NCI-H345 treated with DMSO at 0.1 percent for 48 hours (cell line): Measurements from ENCODE around the gene MTRF1.

Experiments used
- DNase-seq: peaks from one replicate; lab custom pipeline; 2025; ENCODE audit not compliant: unreplicated experiment; lab: John Stamatoyannopoulos, UW

Gene MTRF1

DNA sequence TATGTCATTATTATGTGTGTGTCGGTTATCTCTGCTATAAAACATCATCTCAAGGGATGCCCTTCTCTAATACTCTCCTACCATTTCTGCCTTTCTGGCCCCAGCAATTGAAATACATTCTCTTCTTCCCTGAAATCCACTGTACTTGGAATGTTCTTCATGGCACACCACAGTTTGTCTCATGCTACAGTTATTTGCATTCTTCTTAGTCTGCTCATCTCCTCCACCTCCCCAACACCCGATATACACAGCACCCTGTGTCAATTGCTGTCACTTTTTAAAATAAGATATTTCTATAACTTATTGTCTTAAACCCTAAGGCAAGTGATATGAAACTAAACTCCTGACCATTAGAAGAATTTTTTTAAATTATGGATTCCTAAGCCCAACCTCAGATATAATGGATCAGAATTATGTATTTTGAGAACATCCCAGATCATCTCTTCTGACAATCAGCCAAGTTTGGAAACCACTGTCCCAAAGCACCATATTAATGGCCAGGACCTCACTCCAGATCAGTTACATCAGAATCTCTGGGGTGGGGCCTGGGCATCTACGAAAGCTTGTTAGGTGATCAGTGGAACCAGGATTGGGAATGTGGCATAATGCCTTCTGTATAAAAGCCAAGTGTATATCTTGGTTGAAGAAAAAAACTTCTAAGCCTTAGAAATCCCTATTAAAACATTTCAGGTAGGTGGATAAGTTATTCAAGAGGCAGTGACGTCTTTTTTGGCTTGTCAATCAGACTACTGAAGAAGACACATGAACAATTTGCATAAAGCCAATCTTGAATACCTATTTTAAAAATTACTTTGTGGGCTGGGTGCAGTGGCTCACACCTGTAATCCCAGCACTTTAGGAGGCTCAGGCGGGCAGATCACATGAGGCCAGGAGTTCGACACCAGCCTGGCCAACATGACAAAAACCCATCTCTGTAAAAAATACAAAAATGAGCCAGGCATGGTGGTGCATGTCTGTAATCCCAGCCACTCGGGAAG is 39.0 kb downstream of the MTRF1 start:
- DNase-seq = no peak

DNA sequence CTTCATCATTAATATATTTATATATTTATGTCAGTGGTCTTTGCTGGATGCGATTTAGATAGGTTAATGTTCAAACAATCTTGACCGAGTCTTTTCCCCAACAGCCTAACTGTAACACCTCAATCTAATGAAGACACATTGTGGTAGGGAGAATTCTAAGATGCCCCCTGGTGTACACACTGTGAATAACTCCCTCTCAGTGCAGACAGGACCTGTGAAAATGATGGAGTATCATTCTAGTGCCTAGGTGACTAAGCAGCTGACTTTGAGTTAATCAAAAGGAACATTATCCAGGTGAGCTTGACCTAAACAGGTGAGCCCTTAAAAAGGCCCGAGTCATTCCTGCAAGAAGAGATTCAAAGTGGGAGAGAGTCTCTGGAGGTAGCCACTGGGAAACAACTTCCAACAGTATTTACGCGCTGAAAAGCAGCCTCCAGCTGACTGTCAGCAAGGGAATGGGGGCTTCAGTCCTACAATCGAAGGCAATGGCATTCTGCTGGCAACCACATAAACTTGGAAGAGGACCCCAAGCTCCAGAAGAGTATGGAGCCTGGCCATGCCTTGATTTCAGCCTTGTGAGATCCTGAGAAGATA is 41.0 kb downstream of the MTRF1 start:
- DNase-seq = peak; percentile 1

DNA sequence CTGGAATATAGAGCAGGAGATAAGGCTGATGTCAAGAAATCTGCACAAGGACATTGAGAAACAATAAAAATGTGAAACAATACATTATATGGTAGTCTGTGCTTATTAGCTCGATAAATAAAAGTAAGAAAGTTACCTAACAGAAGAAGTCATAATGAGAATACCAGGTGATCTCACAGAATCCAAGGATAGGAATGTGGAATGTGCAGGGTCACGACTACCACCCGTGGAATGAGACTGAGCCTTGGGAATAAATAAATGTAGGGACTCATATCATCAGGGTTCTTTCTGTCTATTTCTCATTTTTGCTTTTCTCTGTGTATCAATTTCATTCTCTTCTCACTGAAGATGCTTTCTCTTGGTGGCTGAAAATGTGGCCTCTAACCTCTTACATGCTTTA is 43.0 kb downstream of the MTRF1 start:
- DNase-seq = no peak

DNA sequence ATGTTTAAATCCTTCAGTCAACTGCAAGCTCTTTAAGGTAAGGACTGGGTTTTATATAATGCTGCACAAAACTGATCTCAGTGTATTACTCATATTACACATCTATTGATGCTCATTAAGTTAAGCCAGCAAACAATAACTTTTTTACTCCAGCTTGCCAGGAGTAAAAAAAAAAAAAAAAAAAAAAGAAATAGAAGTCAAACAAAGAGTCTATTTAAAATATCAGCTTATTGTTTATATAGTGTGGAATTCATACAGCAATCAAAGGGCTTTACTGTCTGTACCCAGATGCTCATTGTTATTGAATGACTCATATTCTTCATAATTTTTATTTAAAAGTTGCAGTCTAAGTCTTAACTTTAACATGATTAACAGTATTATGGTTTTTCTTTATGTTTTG is 47.2 kb downstream of the MTRF1 start:
- DNase-seq = no peak

DNA sequence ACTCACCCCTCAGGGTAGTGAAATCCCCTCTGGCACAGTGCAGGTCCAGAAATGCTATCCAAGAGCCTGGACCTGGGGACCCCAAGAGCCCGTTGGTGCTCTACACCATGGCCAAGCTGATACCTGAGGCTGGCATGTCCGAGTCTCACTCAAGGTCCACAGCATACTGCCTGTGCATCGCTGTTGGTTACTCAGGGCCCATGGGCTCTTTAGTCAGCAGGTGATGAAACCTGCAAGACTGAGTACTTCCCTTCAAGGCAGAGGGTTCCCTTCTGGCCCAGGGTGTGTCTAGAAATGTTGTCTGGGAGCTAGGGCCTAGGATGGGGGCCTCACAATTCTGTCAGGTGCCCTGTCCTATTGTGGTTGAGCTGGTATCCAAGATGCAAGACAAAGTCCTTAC is 49.5 kb downstream of the MTRF1 start:
- DNase-seq = no peak

DNA sequence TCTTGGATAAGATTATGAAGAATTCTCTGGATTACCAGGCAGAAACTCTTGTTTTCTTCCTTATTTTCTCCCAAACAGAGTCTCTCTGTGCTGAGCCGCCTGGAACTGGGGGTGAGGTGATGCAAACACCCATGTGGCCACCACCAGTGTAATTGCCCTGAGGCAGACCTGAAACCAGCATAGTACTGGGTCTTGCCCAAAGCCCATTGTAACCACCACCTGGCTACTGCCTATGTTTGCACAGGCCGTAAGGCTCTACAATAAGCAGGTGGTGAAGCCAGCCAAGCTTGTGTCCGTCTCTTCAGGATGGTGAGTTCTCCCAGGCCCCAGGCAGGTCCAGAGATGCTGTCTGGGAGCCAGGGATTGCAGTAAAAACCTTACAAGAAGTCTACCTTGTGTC is 50.1 kb downstream of the MTRF1 start:
- no peak for DNase-seq

DNA sequence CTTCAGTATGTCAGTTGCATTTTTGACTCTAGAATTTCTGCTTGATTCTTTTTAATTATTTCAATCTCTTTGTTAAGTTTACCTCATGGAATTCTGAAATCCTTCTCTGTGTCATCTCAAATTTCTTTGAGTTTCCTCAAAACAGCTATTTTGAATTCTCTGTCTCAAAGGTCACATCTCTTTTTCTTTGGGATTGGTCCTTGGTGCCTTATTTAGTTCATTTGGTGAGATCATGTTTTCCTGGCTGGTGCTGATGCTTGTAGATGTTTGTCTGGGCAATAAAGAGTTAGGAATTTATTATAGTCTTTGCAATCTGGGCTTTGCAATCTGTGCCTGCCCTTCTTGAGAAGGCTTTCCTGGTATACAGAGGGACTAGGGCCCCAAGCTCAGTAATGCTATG is 50.5 kb downstream of the MTRF1 start:
- no peak for DNase-seq

DNA sequence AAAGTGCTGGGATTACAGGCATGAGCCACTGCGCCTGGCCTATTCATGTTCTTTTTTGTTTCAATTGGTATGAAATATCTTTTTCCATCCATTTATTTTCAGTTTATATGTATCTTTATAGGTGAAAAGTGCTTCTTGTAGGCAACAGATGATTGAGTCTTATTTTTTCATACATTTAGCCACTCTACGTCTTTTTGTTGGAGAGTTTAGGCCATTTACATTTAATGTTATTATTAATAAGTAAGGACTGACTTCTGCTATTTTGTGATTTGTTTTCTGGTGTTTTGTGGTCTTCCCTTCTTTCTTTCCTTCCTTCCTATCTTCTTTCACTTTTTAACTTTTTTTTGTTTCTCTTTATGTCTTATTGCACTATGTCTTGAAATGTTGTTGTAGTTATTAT is 52.3 kb downstream of the MTRF1 start:
- DNase-seq = no peak

DNA sequence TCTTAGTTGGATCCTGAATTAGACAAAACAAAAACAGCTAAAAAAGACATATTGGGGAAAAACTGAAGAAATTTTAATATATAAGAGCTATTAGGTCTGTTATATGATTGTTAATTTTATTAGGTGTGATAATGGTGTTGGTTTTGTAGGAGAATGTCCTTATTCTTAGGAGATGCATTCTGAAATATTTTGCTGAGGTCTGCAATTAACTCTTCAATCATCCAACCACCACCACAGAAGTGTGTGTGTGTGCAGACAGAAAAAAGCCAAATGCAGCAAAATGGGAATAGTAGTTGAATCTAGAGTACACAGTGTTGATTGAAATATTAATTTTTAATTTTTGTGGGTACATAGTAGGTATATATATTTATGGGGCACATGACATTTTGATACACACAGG is 56.9 kb downstream of the MTRF1 start:
- DNase-seq = no peak

DNA sequence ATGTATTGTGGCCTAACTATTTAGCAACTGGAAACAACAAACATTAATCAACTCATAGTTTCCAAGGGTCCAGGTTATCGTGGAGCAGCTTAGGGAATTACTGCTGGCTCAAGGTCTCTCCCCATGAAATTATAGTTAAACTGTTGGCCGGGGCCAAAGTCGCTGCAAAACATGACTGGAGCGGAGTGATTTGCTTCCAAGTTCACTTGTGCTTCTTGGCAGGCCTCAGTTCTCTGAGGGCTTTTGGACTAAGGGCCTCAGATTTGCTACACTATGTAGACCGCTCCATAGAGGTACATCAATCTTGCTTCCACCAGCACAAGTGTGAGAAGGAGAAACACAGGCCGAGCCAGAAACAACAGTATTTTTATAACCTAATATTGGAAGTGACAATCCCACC is 59.6 kb downstream of the MTRF1 start:
- DNase-seq = no peak

DNA sequence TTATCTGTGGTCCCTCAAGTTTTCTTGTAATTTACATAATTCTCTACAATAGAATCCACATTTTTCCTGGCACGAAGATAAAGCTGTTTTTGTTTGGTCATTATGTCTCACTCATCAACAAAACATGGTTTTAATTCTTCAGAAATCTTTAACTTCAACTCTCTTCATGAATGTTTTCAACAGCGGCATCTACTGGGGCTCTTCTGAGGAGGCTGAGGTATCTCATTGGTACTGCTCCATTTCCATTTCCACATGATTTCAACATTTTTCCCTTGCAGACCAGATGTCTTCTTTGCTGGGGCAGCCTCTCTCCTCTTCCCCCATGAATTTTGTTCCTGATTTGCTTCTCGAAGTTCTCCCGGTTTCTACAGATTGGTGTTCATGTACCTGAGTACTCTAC is 63.2 kb downstream of the MTRF1 start:
- no peak for DNase-seq

DNA sequence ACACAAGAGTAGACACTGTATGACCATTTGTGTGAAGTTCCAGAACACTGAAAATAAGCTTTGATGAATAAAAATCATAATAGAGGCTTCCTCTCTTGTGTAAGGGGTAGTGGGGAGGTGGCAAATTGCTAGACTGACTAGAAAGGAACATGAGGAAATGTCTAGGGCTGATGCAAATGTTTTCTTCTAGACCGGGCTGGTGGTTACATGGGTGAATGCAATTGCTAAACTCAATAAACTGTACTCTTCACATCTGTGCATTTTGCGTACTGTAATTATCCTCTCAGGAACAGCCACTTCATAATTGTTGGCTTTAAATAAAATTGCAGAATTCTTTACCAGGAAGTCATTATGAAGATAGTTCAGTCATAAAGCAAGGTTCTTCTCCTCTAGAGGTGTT is 63.9 kb downstream of the MTRF1 start:
- no peak for DNase-seq

DNA sequence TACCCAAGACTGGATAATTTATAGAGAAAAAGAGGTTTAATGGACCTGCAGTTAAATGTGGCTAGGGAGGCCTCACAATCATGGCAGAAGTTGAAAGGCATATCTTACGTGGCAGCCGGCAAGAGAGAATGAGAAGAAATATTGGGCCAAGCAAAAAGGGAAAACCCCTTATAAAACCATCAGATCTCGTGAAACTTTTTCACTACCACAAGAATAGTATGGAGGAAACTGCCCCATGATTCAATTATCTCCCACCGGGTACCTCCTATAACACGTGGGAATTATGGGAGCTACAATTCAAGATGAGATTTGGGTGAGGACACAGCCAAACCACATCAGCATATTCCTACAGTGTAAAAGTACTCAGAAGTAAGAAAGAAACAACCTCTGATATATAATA is 64.3 kb downstream of the MTRF1 start:
- no peak for DNase-seq

DNA sequence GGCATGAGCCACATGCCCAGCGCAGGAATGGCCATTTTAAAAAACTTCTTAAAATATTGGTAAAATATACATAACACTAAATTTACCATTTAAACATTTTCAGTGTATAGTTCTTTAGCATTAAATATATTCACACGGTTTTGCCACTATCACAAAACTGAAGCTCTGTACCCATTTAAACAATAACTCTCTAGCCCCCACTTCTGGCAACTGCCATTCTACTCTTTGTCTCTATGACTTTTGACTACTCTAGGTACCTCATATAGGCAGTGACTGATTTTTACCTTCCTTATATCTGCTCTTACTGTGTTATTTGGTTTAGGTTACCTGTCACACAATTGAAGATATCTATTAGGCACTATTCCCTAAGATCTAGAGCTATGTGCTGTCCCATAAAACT is 66.8 kb downstream of the MTRF1 start:
- no peak for DNase-seq

DNA sequence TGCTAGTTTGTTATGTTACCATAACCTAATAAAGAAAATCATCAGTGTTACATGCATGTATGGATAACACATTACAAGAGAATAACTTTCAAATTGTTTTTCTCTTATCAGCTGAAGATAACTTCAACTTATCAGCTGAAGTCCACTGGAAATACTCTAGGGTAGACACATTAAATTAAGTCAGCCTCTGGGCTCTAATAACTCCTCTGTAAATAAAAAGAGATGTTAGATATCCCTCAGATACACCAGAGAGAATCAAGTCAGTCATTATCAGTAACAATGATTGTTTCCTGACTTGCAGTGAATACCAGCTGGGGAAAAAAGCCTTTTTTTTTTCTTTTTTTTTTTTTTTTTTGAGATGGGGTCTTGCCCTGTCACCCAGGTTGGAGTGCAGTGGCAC is 67.4 kb downstream of the MTRF1 start:
- no peak for DNase-seq

DNA sequence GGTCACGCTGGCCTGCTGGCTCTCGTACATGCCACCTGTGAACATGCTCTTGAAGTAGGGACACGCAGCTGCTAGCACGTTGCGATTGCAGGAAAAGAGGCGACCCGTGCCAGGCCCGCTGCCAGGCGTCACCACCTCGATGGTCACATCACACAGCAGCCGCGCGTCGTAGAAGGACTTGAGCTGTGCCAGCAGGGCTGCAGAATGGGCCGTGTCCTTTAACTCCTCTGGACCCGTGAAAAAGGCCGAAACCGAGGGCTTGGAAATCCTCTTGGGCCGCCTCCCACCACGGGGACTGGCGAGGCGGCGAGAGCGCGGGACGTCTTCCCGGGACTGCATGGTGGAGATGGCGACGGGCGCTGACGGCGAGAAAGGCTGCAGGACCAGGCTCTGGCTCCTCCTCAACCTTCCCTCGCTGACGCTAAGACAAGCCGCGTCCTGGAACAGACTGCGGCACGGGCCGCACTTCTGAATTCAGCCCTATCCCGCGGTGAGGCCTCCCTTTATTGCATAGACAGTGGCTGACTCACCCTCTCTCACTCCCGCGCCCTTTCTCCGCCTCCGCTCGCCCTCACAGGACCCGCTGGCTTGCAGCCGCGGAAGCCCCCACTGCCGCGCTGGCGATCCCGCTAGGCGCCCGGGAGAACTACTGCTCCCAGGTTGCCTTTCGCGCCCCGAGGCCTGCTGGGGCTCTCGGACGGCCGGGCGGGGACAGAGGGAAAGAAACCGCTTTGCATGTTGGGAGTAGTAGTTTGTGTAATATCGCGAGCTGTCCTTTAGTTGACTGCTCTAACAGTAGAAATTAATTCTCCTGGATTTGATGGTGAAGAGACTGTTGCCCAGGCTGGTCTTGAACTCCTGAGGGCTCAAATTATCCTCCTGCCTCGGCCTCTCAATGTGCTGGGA is 69.2 kb downstream of the MTRF1 start, which contains the start of gene KBTBD7:
TSS of gene KBTBD7 (minus strand) at position 651 of the 906 bp plus-strand sequence. CDS start at position 339, 312 bp downstream.
- DNase-seq = peak; percentile 58

DNA sequence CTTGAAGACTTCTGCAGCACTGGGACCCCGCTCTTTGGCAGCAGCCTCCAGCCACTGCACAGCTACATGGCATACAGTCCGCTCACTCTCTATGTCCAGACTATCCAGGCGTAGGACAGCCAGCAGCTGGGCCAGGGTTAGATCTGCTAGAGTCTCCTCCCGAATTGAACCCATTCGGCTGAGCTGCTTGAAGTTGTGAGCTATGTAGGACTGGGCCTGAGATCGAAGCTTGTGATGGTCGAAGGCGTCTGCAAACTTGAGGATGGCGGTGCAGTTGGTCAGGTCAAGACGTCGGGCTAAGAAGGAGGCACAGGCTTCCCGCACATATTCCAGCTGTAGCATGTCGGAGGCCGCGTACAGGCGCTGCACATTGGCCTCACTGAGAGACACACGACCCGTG is 69.9 kb downstream of the MTRF1 start:
- DNase-seq = no peak

DNA sequence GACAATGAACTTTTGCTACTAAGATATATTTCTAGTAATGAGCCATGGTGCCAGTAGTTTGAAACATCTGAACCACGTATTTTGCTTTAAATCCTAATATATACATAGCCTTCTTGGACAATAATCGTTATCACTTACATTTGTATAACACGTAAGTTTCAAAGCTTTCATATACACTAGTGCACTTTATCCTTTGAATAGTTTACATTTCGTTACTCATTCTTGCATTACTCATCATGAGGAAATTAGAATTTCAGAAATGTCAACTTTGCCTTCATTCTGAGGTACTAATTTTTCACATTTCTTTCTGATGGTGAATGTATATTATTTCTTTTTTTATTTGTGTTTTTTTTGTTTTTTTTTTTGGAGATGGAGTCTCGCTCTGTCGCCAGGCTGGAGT is 74.8 kb downstream of the MTRF1 start:
- DNase-seq = no peak

DNA sequence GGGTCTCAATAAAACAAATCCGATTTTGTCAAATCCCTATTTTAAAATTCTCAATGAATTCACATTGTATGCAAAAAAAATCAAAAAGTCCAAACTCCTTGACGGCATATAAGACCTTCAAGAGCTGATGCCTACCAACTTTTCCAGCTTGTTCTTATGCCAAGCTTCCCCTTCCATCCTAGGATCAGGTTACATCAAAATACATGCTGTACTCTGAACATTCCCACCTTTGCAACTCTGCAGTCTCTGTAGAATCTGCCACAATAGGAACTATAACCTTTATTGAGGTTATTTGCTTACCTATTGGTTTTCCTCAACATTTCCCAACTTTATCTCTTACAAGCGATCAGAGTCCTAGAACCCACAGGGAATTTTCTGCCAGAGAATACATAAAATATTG is 76.9 kb downstream of the MTRF1 start:
- no peak for DNase-seq

DNA sequence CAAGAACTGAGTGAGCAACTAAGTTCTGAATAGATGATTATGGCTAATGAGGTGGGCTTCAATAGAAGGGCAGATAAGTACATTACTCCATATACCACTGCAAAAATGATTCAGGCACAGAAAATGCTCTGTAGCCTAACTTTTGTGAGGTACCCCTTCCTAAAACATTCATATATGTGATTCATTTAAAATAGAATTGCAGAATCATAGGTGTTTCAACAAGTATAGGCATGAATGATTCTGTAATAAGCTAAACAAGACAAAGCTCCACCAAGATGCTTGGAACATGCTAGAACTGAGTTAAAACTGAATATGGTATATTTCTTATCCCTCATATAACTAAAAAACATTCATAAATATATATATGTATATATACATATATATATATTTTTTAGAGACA is 81.1 kb downstream of the MTRF1 start:
- no peak for DNase-seq

DNA sequence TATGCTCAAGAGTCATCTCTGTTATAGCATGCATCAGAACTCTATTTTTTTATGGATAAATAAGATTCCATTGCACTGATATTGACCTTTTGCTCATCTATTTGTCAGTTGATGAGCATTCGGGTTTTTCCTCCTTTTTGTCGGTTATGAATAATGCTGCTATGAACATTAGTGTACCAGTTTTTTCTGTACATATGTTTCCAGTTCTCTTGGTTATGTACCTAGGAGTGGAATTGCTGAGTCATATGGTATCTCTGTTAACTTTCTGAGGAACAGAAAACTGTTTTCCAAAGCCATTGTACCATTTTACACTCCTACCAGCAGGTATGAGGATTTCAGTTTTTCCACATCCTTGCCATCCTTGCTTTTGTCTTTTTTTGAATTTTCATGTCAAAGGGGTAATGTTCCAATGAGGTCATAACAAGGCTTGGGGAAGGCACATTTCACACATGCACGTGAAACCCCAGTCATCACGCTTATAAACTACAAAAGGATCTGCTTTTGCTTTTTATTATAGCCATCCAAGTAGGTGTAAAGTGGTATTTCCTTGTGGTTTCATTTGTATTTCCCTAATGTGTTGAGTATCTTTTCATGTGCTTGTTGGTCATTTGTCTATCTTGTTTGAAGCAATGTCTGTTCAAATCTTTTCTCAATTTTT is 83.7 kb downstream of the MTRF1 start:
- DNase-seq = no peak
